ENCODE measurements around the gene INPP5A.
"Not testable (repeated sequence)": the region's sequence is repeated elsewhere in the genome, so short reads cannot be mapped to it uniquely, and the experiment has no call there.

INPP5A gene

DNA sequence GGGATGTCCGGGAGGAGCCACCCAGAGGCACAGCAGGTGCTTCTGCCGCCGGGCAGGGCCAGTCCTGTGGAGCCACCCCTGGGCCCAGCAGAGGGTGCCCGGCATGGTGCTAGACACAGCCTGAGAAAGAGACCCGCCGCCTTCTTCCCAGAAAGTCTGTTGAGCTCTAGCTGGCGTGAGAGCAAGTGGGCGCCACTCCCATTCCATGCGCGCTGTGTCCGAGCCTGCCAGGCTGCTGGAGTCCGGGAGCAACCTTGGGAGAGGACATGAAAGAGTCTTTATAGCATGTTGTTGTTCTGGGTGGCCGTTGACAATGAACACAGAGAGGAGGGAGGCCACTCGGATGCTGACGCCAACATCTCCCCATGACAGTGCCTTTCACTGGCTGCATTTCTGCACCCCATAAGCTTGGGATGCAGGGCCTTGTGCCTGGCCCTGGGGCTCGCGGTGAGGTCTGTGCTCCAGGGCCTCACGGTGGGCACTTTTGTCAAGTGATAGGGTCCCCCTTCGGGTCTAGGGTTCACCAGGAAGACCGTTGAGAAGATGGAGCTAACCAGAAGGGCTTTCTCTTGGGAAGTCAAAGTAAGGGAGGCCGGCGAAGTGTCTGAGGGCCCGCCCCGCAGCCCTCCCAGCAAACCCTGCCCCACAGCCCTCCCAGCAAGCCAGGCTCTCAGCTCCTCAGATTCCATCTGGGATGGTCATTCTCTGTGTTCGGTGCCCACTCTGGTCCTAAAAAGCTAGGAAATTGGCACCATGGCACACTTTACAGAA, 201.1 kb downstream of the INPP5A start:
- DNase-seq (ENCODE audit: low spot score in 2 of 2) = no peak
- Mint-ChIP-seq H3K36me3 (no peaks in the 10 kb centered on the region), H3K27me3 (no peaks in the 10 kb centered on the region), H3K4me1 (no peaks in the 10 kb centered on the region), H3K27ac (no peak overlapping the region), H3K4me3 (no peak overlapping the region), H3K9me3 (no peaks in the 10 kb centered on the region)
- ATAC-seq (ENCODE audit: low read depth) = no peak

DNA sequence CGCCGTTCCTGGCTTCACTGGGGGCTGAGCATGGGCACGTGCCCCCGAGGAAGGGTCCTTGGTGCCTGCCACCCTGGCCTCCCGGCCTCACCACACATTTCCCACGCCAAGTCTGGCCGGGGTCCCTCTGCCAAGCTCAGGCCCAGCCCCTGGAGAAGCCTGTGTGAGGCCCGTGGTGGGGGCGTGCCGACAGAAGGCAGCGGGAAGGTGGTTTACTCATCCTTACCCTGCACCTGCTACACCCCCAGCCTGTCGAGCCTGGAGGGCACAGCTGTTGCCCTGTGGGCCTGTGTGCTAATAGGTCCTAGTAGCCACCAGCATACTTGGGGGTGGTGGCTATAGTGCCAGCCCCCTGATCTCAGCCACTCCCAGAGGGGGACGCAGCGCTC, 201.6 kb downstream of the INPP5A start:
- Mint-ChIP-seq H3K4me1 (no peaks in the 10 kb centered on the region), H3K27me3 (no peaks in the 10 kb centered on the region), H3K4me3 (no peak overlapping the region), H3K9me3 (no peaks in the 10 kb centered on the region), H3K27ac (no peak overlapping the region), H3K36me3 (no peaks in the 10 kb centered on the region)
- no peak for DNase-seq (ENCODE audit: low spot score in 2 of 2)
- no peak for ATAC-seq (ENCODE audit: low read depth)

DNA sequence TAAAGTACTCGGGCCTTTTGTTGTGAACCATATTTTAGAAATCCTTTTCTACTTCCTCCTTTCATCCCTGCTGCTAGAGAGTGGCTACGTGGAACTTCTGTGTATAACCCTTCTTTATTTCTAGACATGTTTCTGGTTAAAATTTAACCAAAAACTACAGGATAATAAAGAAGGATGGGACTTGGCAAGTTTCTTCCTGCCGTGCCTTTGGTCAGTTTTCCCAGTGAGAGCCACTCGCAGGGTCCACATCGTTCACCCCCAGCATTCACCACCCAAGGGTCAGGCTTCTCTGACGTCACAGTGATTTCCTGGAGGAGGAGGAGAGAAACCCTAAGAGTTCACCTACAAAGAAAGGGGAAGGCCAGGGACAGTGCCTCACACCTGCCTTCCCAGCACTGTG, 203.0 kb downstream of the INPP5A start:
- Mint-ChIP-seq H3K27ac (no peak overlapping the region), H3K27me3 (no peaks in the 10 kb centered on the region), H3K4me1 (no peaks in the 10 kb centered on the region), H3K9me3 (no peaks in the 10 kb centered on the region), H3K4me3 (no peak overlapping the region), H3K36me3 (no peaks in the 10 kb centered on the region)
- no peak for DNase-seq (ENCODE audit: low spot score in 2 of 2)
- no peak for ATAC-seq (ENCODE audit: low read depth)

DNA sequence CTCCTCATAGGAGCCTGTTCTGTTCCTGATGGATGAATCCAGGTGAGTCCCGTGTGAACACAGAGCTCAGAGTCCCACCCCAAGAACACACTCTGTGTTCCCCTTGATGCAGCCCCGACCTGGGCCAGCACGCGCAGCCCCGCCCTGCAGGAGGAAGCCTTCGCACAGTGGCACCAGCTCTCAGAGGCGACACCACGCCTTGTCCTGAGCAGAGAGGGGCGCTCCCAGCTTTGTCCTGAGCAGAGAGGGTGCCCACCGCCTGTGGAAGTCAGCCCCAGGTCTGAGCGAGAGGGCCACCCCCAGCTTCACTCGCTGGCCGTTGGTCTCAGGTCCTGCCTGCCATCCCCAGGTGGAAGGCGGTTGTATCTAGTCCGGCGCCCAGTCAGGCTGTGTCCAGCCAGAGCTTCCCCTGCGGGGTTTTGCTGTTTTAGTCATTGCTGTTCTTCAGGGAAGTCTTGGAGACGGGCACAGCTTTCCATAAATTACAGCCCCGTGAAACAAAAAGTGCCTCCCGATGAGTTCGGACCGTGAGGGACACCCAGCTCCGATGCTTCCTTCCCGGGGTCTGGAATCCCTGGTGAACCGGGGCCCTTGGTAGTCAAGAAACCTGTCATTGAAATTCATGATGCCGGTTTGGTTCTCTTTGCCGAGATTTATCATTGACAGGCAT, 204.7 kb downstream of the INPP5A start:
- no peak for DNase-seq (ENCODE audit: low spot score in 2 of 2)
- Mint-ChIP-seq H3K27me3 (no peaks in the 10 kb centered on the region), H3K4me1 (no peaks in the 10 kb centered on the region), H3K36me3 (no peaks in the 10 kb centered on the region), H3K27ac (no peak overlapping the region), H3K4me3 (no peak overlapping the region), H3K9me3 (no peaks in the 10 kb centered on the region)
- ATAC-seq (ENCODE audit: low read depth) = no peak

DNA sequence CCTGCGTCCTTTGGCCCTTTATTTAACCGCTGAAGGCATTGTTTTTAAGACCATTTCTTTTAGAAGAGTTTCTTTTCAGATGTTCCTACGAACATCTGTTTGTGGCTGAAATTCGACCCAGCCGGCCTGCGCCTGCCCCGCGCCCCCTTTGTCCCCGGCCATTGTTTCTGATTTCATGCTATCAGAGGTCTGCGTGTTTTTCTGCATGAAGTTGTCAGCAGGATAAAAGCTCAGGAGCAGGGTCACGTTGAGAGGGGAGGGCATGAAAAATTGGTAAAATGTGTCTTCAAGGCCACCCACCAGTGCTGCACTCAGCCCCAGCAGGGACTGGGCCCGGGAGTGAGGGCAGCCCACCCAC, 205.2 kb downstream of the INPP5A start:
- no peaks in the 10 kb centered on the region for H3K36me3 Mint-ChIP-seq
- no peaks in the 10 kb centered on the region for H3K27me3 Mint-ChIP-seq
- no peaks in the 10 kb centered on the region for H3K4me1 Mint-ChIP-seq
- DNase-seq (ENCODE audit: low spot score in 2 of 2) (no peak), ATAC-seq (ENCODE audit: low read depth) (no peak)
- no peak overlapping the region for H3K4me3 Mint-ChIP-seq
- H3K9me3 Mint-ChIP-seq = no peaks in the 10 kb centered on the region
- H3K27ac Mint-ChIP-seq = no peak overlapping the region

DNA sequence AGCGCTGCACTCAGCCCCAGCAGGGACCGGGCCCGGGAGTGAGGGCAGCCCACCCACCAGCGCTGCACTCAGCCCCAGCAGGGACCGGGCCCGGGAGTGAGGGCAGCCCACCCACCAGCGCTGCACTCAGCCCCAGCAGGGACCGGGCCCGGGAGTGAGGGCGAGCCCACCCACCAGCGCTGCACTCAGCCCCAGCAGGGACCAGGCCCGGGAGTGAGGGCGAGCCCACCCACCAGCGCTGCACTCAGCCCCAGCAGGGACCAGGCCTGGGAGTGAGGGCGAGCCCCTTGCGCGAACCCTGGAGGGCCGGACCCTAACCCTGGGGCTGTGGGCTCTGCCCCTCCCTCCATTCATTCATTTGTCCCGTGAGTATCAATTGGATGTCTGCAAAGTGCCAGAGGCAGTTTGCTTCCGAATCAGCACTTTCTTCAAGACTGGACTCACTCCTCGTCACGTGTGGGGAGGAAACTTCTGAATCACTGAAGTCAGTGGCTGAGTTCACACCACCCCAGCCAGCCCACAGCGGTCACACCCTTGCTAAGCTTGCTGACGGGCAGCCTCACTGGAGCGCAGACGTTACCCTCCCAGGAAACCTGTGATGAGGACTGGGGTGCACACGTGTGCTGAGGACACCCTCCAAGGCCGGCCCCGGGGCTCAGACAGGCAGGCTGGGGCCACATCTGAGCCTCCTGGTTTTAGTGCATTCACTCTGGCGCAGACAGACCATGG, 205.8 kb downstream of the INPP5A start:
- not testable (repeated sequence) for H3K4me3 Mint-ChIP-seq; H3K27ac Mint-ChIP-seq; DNase-seq (ENCODE audit: low spot score in 2 of 2); H3K9me3 Mint-ChIP-seq; ATAC-seq (ENCODE audit: low read depth); H3K27me3 Mint-ChIP-seq; H3K36me3 Mint-ChIP-seq; H3K4me1 Mint-ChIP-seq

DNA sequence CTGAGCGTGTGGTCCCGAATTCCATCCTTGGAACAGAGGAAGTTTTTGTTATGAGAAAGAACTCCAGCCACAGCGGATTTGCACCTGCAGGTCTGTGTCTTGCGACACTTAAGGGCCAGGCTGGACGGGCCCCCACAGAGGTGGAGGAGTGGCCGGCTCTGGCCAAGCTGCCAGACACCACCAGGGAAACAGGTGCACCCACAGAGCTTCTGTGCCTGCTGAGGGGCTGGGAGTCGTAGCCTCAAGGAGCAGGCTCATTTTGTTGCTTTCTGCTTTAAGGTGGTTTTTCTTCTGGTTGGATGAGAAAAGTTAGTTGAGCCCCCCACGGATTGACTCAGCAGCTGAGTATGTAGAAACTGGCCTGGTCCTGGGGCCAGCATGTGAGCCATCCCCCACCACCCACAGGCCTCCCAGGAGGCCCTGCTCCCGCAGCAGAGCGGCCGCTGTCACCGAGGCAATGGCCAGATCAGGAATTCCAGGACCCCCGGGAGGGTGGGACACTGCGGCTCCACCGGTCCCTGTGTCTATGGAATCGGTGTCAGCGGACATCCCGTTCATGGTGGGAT, 206.4 kb downstream of the INPP5A start:
- Mint-ChIP-seq H3K9me3 (no peaks in the 10 kb centered on the region), H3K4me1 (no peaks in the 10 kb centered on the region), H3K36me3 (peaks cover 3% of the 10 kb centered on the region), H3K27me3 (no peaks in the 10 kb centered on the region), H3K4me3 (no peak overlapping the region), H3K27ac (no peak overlapping the region)
- DNase-seq (ENCODE audit: low spot score in 2 of 2) = no peak
- ATAC-seq (ENCODE audit: low read depth) = no peak

DNA sequence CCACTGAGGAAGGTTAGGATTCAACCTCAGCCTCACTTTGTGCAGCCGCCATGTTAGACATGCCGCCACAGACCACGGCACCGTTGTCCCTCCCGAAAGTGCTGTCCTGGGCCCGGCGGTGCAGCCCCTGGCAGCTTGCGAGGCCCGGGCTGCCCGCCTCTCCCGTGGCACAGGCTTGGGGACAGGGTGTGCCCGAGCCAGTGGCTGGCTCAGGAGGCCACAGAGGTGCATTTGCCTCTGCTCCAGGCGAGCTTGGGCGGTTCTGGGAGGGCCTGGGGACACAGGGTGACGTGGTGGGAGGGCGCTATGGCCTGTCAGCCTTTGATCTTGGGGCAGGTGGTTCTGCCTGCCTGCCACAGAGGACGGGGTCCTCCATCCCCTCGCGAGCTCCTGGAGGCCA, 207.3 kb downstream of the INPP5A start:
- Mint-ChIP-seq H3K4me3 (no peak overlapping the region), H3K27ac (no peak overlapping the region), H3K9me3 (no peaks in the 10 kb centered on the region), H3K36me3 (peaks cover 3% of the 10 kb centered on the region), H3K27me3 (no peaks in the 10 kb centered on the region), H3K4me1 (no peaks in the 10 kb centered on the region)
- no peak for ATAC-seq (ENCODE audit: low read depth)
- DNase-seq (ENCODE audit: low spot score in 2 of 2) = no peak

DNA sequence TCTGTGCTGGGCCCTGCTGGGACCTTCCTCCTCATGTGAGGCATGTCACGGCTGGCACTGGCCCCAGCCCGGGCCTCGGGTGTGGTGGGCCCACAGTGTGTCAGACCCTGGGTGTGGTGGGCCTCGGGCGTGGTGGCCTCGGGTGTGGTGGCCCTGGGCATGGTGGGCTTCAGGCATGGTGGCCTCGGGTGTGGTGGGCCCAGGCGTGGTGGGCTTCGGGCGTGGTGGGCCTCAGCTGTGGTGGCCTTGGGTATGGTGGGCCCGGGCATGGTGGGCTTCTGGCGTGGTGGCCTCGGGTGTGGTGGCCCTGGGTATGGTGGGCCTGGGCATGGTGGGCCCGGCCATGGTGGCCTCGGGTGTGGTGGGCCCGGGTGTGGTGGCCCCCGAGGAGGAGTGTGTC, 207.9 kb downstream of the INPP5A start:
- Mint-ChIP-seq H3K27ac (no peak overlapping the region), H3K4me3 (no peak overlapping the region), H3K9me3 (no peaks in the 10 kb centered on the region), H3K36me3 (peaks cover 5% of the 10 kb centered on the region), H3K4me1 (no peaks in the 10 kb centered on the region), H3K27me3 (no peaks in the 10 kb centered on the region)
- no peak for DNase-seq (ENCODE audit: low spot score in 2 of 2)
- no peak for ATAC-seq (ENCODE audit: low read depth)

DNA sequence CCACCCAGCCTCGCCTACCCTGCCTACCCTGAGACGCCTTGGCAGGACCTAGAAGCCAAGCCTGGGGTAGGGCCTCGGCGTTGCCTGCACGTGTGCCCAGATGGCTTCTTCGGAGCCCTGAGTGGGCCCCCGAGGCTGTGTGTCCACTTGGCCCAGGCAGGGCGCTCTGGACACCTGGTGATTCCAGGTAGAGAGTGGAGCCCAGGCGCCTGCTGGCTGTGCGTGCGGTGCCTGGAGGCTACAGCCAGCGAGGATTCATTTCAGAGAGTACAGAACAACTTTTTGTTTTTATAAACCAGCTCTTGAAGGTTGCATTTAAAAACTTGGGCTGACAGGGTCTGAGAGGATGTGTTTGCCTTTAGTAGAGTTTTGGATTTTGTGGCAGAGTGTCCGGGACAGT, 208.4 kb downstream of the INPP5A start:
- H3K36me3 Mint-ChIP-seq = peaks cover 5% of the 10 kb centered on the region
- no peaks in the 10 kb centered on the region for H3K4me1 Mint-ChIP-seq
- DNase-seq (ENCODE audit: low spot score in 2 of 2) (no peak), ATAC-seq (ENCODE audit: low read depth) (no peak)
- no peaks in the 10 kb centered on the region for H3K9me3 Mint-ChIP-seq
- no peaks in the 10 kb centered on the region for H3K27me3 Mint-ChIP-seq
- H3K27ac Mint-ChIP-seq = no peak overlapping the region
- no peak overlapping the region for H3K4me3 Mint-ChIP-seq

DNA sequence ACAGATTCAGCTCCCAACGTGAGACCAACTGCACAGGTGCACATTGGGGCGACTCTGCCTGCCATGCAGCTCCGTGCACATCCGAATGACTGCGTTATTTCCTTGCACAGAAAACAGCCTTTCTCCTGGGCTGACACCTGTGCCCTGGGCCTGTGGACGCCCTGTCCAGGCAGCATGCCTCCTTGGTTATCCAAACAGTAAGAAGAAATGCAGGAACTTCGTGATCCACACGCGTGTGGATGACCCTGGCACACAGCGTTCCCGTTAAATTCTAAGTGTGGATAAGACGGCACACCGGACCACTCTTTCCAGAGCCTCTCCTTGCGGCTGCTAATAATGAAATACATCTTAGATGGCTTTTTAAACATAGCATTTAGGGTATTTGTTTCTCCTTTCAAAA, 208.8 kb downstream of the INPP5A start:
- DNase-seq (ENCODE audit: low spot score in 2 of 2) (no peak), ATAC-seq (ENCODE audit: low read depth) (no peak)

DNA sequence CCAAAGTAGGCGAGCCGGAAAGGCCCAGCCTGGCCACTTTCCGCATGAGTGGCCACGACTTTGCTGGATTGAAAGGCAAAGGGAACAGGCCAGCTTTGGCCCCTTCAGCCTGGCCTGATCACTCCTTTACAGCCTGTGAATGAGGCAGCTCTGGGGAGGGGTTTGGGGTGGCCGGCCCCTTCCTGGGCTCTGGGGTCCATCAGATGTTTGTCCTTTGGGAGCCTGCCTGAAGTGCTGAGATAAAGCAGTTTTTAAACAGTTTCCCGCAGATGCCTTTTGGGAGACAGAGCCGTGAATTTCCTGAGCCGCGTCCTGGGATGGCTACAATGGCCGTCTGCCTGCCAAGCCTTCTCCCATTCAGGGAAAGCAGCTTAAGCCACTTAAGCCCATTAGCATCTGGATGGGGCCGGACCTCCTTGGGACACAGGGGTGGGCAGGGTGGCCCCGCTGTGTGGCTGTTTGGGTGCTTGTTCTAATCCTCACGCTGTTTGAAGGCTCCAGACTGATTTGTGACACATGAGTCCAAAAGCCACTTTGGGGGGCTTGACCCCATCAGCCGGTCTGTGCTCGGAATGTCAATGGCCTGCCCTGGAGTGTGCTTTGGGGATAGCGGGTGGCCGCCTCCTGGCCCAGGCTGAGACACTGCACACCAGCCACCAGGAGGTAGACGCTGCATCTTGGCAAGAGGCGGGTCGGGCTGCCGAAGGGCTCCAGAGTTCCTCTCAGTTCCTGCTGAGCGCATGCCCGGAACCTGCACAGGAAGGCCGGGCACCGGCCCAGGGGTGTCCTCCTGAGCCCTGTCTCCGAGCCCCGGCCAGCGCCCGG, 209.4 kb downstream of the INPP5A start:
- DNase-seq (ENCODE audit: low spot score in 2 of 2) (no peak), ATAC-seq (ENCODE audit: low read depth) (no peak)
- no peak overlapping the region for H3K4me3 Mint-ChIP-seq
- peaks cover 6% of the 10 kb centered on the region for H3K36me3 Mint-ChIP-seq
- H3K27me3 Mint-ChIP-seq = no peaks in the 10 kb centered on the region
- H3K9me3 Mint-ChIP-seq = no peaks in the 10 kb centered on the region
- H3K27ac Mint-ChIP-seq = no peak overlapping the region
- H3K4me1 Mint-ChIP-seq = no peaks in the 10 kb centered on the region

More for the DNA sequence above, 208.8 kb downstream of the INPP5A start:
- Mint-ChIP-seq H3K4me3 (no peak overlapping the region), H3K27me3 (no peaks in the 10 kb centered on the region), H3K4me1 (no peaks in the 10 kb centered on the region), H3K9me3 (no peaks in the 10 kb centered on the region), H3K36me3 (peaks cover 5% of the 10 kb centered on the region), H3K27ac (no peak overlapping the region)

DNA sequence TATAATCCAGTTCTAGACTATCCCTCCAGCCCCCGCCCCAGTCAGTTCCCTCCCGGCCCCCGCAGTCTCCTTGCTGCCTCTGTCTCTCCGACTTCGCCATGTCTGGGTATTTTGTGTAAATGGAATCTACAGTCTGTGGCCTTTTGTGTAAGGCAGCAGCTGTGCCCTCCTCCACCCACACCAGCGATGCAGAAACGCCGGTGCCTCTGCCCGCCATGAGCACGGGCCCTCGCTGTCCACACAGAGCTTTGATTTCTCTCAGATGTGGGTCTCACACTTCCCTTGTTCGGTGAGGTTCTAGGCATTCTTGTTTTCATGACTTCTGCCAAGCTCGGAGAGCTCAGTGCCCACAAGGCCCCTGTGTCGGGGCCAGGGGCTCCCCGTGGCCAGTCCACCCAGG, 210.5 kb downstream of the INPP5A start:
- Mint-ChIP-seq H3K4me3 (no peak overlapping the region), H3K9me3 (no peaks in the 10 kb centered on the region), H3K36me3 (peaks cover 10% of the 10 kb centered on the region), H3K4me1 (no peaks in the 10 kb centered on the region), H3K27ac (no peak overlapping the region), H3K27me3 (no peaks in the 10 kb centered on the region)
- ATAC-seq (ENCODE audit: low read depth) (no peak), DNase-seq (ENCODE audit: low spot score in 2 of 2) (no peak)
